Measurements from ENCODE around the gene PPIE.

DNA sequence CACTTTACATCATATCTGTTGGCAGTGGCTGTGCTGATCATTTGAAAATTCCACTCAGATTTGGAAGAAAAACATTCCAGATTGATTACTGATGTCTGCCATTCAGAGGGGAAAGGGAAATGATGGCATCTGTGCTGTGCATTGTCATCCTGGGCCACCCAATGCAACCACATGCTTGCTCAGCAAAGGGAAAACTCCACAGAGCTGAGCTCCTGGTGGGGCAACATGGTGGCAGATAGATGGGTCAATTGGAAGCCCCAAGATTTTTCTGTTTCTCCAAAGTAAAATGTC lies 20.7 kb downstream of the PPIE start:
- TF ChIP-seq, protein P1, sequence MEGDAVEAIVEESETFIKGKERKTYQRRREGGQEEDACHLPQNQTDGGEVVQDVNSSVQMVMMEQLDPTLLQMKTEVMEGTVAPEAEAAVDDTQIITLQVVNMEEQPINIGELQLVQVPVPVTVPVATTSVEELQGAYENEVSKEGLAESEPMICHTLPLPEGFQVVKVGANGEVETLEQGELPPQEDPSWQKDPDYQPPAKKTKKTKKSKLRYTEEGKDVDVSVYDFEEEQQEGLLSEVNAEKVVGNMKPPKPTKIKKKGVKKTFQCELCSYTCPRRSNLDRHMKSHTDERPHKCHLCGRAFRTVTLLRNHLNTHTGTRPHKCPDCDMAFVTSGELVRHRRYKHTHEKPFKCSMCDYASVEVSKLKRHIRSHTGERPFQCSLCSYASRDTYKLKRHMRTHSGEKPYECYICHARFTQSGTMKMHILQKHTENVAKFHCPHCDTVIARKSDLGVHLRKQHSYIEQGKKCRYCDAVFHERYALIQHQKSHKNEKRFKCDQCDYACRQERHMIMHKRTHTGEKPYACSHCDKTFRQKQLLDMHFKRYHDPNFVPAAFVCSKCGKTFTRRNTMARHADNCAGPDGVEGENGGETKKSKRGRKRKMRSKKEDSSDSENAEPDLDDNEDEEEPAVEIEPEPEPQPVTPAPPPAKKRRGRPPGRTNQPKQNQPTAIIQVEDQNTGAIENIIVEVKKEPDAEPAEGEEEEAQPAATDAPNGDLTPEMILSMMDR (conservative IDR thresholded peaks at IDR 0.05), result no peak
- no peak for TF ChIP-seq ZFX (IDR thresholded peaks at IDR 0.05)

Measured in C4-2B (cell line).